ENCODE measurements around the gene TGM2. TPM values are rescaled to one million over a fixed set of nuclear protein-coding genes. Genes with fewer than 3 reads are reported as not detected.

Gene TGM2
- total RNA-seq, 4 donors from 2014 or later: 170 to 385 (median 212) TPM

DNA sequence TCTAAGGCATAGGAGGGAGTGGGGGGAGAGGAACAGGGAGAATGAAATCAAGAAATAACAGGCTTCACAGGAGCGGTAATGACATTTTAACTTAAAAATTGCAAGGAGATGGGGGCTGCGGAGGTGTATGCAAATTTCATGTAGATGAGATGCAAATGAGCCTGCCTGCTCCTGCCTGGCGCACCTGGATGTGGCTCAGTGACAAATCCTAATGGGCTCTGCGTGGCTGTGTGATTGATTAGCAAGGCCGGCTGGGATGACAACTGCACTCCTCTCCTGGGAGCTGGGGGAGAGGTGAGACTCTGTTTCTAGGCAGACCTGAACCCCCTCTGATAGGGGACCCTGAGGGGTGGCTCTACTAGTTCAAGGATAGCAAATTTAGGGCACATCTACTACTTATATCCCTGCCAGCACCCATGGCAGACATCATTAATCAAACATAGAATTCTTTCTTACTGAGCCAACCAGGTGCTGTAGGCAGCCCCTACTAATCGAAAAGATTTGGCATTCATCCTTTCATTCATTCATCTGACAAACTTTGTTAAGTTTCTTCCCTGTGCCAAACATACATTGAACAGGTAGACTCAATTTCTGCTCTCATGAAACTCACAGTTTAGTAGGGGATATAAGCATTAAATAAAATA, 38.4 kb upstream of the TGM2 start:
- Histone ChIP-seq H3K4me3 (no peak overlapping the region), H3K27me3 (peaks cover 0 to 8% (median 0%) of the 10 kb centered on the region in 4 donors), H3K27ac (replicated peaks in 1 of 4) (no peak overlapping the region), H3K4me1 (peaks cover 0 to 1% (median 0%) of the 10 kb centered on the region in 4 donors), H3K36me3 (no peaks in the 10 kb centered on the region), H3K9me3 (no peaks in the 10 kb centered on the region)
- DNase-seq (ENCODE audit: extremely low spot score): no peak
- no peak for TF ChIP-seq POLR2A (IDR thresholded peaks at IDR 0.05; ENCODE audit: low read depth)
- TF ChIP-seq EP300 (IDR thresholded peaks at IDR 0.05): no peak
- no peak for TF ChIP-seq POLR2AphosphoS5 (IDR thresholded peaks at IDR 0.05)
- TF ChIP-seq, protein P1, sequence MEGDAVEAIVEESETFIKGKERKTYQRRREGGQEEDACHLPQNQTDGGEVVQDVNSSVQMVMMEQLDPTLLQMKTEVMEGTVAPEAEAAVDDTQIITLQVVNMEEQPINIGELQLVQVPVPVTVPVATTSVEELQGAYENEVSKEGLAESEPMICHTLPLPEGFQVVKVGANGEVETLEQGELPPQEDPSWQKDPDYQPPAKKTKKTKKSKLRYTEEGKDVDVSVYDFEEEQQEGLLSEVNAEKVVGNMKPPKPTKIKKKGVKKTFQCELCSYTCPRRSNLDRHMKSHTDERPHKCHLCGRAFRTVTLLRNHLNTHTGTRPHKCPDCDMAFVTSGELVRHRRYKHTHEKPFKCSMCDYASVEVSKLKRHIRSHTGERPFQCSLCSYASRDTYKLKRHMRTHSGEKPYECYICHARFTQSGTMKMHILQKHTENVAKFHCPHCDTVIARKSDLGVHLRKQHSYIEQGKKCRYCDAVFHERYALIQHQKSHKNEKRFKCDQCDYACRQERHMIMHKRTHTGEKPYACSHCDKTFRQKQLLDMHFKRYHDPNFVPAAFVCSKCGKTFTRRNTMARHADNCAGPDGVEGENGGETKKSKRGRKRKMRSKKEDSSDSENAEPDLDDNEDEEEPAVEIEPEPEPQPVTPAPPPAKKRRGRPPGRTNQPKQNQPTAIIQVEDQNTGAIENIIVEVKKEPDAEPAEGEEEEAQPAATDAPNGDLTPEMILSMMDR (IDR thresholded peaks at IDR 0.05): no peak
- intact Hi-C loops (cut with DNase I): no loop called here
- 78% methylated on average over 6 of the region's 6 CpGs for WGBS

DNA sequence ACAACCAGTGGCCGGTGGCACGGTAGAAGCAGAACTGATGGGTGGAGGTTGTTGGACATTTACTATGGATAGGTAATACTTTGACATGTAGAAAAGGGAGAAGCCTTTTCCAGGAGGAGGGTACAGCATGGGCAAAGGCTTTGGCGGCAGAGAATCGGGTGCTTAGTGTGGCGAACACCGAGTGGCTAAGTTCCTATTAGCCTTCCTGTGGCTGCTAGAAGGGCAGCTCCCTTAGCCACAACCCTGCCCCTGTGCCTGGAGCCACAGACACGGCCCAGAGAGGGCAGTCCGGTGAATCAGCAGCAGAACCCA, 37.9 kb upstream of the TGM2 start:
- Histone ChIP-seq H3K27me3 (peaks cover 0 to 8% (median 0%) of the 10 kb centered on the region in 4 donors), H3K9me3 (no peaks in the 10 kb centered on the region), H3K4me3 (no peak overlapping the region), H3K27ac (replicated peaks in 1 of 4) (no peak overlapping the region), H3K4me1 (peaks cover 0 to 3% (median 0%) of the 10 kb centered on the region in 4 donors), H3K36me3 (no peaks in the 10 kb centered on the region)
- intact Hi-C loops (cut with DNase I): no loop called here
- 91% methylated on average over 8 of the region's 8 CpGs for WGBS
- DNase-seq (ENCODE audit: extremely low spot score): no peak
- TF ChIP-seq POLR2AphosphoS5 (IDR thresholded peaks at IDR 0.05) (no peak), POLR2A (IDR thresholded peaks at IDR 0.05; ENCODE audit: low read depth) (no peak)
- TF ChIP-seq, protein P1 (IDR thresholded peaks at IDR 0.05): no peak

DNA sequence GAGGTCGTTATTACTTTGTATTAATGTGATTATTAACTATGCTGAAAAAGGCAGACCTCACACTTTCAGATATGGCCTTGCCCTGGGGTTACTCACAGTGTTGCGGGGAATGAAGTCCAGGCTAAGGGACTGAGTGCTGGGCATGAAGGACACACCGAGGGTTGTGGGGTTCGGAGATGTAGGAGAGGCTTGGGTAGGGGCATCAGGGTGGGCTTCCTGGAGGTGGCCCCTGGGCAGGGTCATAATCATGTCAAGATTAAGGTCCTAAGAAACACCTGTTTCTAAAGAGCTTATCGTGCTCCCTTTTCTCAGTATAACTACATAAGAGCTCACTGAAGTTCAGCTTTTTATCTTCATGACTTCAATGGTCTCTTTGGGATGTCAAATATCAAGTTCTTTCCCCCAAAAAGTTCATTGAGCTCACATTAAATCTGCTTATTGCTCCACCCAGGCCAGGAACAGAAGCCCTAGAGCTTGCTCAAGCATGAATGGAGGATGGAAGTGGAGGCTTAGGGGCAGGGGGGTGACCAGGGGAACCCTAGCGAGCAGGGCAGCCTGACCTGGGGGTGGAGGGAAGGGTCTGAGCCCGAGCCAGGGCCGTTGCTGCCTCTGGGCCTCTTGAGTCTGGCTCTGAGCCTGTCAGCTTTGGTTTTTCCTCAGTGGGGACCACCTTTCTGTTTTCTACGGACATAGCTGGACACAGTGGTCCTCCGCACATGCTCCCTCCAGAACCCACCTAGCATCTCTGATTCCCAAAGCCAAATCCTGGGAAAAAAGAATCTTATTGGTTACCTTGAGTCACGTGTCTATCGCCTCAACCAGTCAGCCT, 37.3 kb upstream of the TGM2 start:
- Histone ChIP-seq H3K9me3 (no peaks in the 10 kb centered on the region), H3K36me3 (no peaks in the 10 kb centered on the region), H3K27me3 (peaks cover 0 to 8% (median 0%) of the 10 kb centered on the region in 4 donors), H3K4me3 (no peak overlapping the region), H3K4me1 (peaks cover 0 to 3% (median 0%) of the 10 kb centered on the region in 4 donors), H3K27ac (replicated peaks in 1 of 4) (no peak overlapping the region)
- no peak for DNase-seq (ENCODE audit: extremely low spot score)
- TF ChIP-seq EP300 (IDR thresholded peaks at IDR 0.05) (no peak), POLR2AphosphoS5 (IDR thresholded peaks at IDR 0.05) (no peak), POLR2A (IDR thresholded peaks at IDR 0.05; ENCODE audit: low read depth) (no peak)
- TF ChIP-seq, protein P1 (IDR thresholded peaks at IDR 0.05): no peak
- WGBS: 89% methylated on average over 12 of the region's 12 CpGs
- intact Hi-C loops (cut with DNase I): no loop called here

DNA sequence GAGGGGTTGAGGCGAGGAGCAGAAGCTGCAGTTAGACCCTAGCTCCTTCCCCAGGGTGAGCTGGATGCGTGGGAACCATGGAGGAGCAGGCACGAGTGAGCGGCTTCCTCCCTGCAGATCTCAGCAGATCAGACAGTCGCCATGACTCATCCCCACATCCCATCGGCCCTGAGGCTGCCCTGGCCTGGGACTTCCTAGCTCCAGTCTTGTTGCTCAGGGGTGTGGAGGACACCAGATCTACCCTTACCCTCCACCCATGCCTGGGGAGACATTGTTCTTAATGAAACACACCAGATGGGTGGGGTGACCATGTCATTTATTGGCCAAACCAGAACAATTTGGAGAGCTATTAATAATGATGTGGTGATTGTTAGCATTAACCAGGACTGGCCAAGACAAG, 36.3 kb upstream of the TGM2 start:
- H3K4me3 ChIP-seq: no peak overlapping the region
- WGBS: 62% methylated on average over 2 of the region's 6 CpGs
- intact Hi-C loops (cut with DNase I): no loop called here
- TF ChIP-seq POLR2A (IDR thresholded peaks at IDR 0.05; ENCODE audit: low read depth): no peak
- no peak for TF ChIP-seq POLR2AphosphoS5 (IDR thresholded peaks at IDR 0.05)
- no peak for TF ChIP-seq EP300 (IDR thresholded peaks at IDR 0.05)
- TF ChIP-seq, protein P1 (IDR thresholded peaks at IDR 0.05): no peak
- no peak for DNase-seq (ENCODE audit: extremely low spot score)
- peaks cover 0 to 8% (median 0%) of the 10 kb centered on the region in 4 donors for H3K27me3 ChIP-seq
- no peaks in the 10 kb centered on the region for H3K36me3 ChIP-seq
- no peak overlapping the region for H3K27ac ChIP-seq (replicated peaks in 1 of 4)
- no peaks in the 10 kb centered on the region for H3K9me3 ChIP-seq
- peaks cover 0 to 3% (median 0%) of the 10 kb centered on the region in 4 donors for H3K4me1 ChIP-seq

All from esophagus muscularis mucosa (tissue), 4 donors.